GM12875 (cell line): ENCODE measurements around the gene CLDN4.
A peak's percentile ranks its signal among the peaks of the same experiment; 100 is the strongest.

Experiments used
- H3K4me3 ChIP-seq: one replicate; pipeline ENCODE4 v1.5.1; 2011; ENCODE audit warnings: low read depth, low read length, control low read depth
- CTCF ChIP-seq: IDR thresholded peaks from 2 replicates; pipeline ENCODE4 v1.5.1; 2011; ENCODE audit warnings: low read depth, mild to moderate bottlenecking, control low read depth, inconsistent platforms, low read length, moderate library complexity, borderline replicate concordance; ENCODE audit not compliant: insufficient read depth

Gene CLDN4

GRCh38 chr7:73801577-73801976 lies 29.2 kb upstream of the CLDN4 start:
- H3K4me3 ChIP-seq, result no peak overlapping the region
- TF ChIP-seq CTCF, result no peak

GRCh38 chr7:73802459-73802858 lies 28.3 kb upstream of the CLDN4 start:
- no peak overlapping the region for H3K4me3 ChIP-seq
- TF ChIP-seq CTCF, result no peak

GRCh38 chr7:73809467-73809951 lies 21.3 kb upstream of the CLDN4 start:
- no peak for TF ChIP-seq CTCF
- no peak overlapping the region for H3K4me3 ChIP-seq

GRCh38 chr7:73810998-73811360 lies 19.8 kb upstream of the CLDN4 start:
- no peak for TF ChIP-seq CTCF
- H3K4me3 ChIP-seq, result no peak overlapping the region

GRCh38 chr7:73811760-73812168 lies 19.0 kb upstream of the CLDN4 start:
- H3K4me3 ChIP-seq, result no peak overlapping the region
- TF ChIP-seq CTCF, result peak; percentile 86

- TF ChIP-seq CTCF, result no peak
- H3K4me3 ChIP-seq, result no peak overlapping the region
Measured at GRCh38 chr7:73812996-73813395, 17.8 kb upstream of the CLDN4 start.

GRCh38 chr7:73815436-73815835 lies 15.4 kb upstream of the CLDN4 start:
- no peak for TF ChIP-seq CTCF

More at GRCh38 chr7:73815436-73815835, 15.4 kb upstream of the CLDN4 start:
- no peak overlapping the region for H3K4me3 ChIP-seq
